ENCODE results near the gene ZEB2. TPM values are rescaled to one million over a fixed set of nuclear protein-coding genes. Genes with fewer than 3 reads are reported as not detected.

The ZEB2 gene
- total and polyA plus RNA-seq, 2 donors from 2014 or later, result 8.3 to 136 TPM

DNA sequence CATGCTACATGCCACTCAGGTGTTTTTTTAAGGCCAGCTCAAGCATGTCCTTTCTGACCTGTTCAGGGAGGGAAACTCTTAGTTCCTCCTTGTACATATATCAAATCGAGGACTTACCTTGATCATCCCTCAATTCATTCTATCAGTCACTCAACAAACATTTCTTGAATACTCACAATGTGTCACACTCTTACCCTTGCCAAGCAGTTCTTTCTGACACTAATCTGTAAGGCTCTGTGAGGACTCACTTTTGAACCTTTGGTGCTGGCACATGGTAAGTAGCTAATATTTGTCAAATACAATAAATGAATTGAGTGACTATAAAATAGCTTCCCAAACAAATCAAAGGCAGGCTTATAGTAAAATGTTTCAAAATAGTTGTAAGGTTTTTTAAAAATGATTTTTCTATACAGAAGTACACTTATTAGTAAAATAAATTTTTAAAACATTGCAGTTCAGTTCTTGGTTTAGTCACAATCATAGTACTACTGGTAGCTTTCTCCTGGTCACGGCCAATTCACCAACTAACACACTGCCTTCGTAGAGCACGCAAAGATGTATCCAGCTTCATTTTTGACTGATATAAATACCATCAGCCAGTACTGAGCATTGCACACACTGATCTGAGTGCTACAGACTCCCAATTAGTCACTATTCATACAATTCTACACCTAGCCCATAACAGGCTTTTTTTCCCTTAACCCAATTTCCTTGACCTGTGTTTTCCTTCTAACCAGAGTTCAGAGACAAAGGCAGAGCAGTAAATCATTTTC, 50.9 kb downstream of the ZEB2 start:
- H3K27ac ChIP-seq (ENCODE audit: low read depth in 2 of 2, low read length in 2 of 2), result no peak overlapping the region
- H3K4me1 ChIP-seq (ENCODE audit: control insufficient read depth in 2 of 3, insufficient read depth in 2 of 3, low read depth in 1 of 3, low read length in 3 of 3), result peaks cover 4 to 22% (median 8%) of the 10 kb centered on the region in 3 donors
- no peaks in the 10 kb centered on the region for H3K9me3 ChIP-seq (ENCODE audit: control insufficient read depth in 2 of 3, insufficient read depth in 1 of 3, low read length in 3 of 3)
- no peak for FAIRE-seq
- no peaks in the 10 kb centered on the region for H3K27me3 ChIP-seq (ENCODE audit: control insufficient read depth, insufficient read depth, low read length)
- H3K4me3 ChIP-seq (ENCODE audit: low read length in 3 of 3), result no peak overlapping the region
- H3K36me3 ChIP-seq (ENCODE audit: control insufficient read depth in 2 of 3, insufficient read depth in 3 of 3, low read length in 3 of 3), result no peaks in the 10 kb centered on the region
- DNase-seq, result peak in 1 of 5 donors; percentile 41
- TF ChIP-seq, protein P1, sequence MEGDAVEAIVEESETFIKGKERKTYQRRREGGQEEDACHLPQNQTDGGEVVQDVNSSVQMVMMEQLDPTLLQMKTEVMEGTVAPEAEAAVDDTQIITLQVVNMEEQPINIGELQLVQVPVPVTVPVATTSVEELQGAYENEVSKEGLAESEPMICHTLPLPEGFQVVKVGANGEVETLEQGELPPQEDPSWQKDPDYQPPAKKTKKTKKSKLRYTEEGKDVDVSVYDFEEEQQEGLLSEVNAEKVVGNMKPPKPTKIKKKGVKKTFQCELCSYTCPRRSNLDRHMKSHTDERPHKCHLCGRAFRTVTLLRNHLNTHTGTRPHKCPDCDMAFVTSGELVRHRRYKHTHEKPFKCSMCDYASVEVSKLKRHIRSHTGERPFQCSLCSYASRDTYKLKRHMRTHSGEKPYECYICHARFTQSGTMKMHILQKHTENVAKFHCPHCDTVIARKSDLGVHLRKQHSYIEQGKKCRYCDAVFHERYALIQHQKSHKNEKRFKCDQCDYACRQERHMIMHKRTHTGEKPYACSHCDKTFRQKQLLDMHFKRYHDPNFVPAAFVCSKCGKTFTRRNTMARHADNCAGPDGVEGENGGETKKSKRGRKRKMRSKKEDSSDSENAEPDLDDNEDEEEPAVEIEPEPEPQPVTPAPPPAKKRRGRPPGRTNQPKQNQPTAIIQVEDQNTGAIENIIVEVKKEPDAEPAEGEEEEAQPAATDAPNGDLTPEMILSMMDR (IDR thresholded peaks at IDR 0.05; ENCODE audit: borderline replicate concordance, extremely low read depth, insufficient read depth), result no peak
- intact Hi-C loops (cut with DNase I), result no loop called here
- no peak overlapping the region for H3K9ac ChIP-seq (ENCODE audit: low read length in 3 of 3)

DNA sequence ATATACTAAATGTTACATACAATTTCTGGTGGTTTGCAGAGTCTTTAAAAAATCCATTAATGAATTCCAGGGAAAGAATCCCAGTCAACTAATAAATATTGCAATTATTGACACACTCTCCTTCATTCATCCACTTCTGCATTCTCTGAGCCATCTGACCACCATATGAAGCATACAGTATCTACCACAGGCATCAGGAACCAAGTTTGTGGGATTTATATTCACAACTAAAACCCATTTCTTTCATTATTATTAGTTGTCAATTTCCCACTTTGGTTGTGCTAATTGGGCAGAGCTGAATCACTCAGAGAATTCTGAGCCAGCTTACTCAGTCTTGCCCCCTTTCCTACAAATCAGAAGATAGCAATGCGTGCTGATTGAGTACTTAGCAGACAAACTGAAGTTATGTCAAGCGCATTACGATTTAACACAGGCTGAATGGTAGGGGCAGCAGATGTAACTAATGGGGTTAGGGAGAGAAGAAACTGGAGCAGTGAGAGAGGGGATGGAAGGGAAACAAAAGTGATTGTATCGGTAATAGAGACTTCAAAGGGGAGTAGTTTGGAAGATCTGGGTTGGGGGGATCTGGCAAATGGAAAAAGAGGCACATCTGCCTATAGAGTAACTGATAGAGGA, 52.3 kb downstream of the ZEB2 start:
- intact Hi-C loops (cut with DNase I), result no loop called here
- no peaks in the 10 kb centered on the region for H3K36me3 ChIP-seq (ENCODE audit: control insufficient read depth in 2 of 3, insufficient read depth in 3 of 3, low read length in 3 of 3)
- no peak for FAIRE-seq
- no peak for DNase-seq
- no peak overlapping the region for H3K9ac ChIP-seq (ENCODE audit: low read length in 3 of 3)
- H3K27ac ChIP-seq (ENCODE audit: low read depth in 2 of 2, low read length in 2 of 2), result no peak overlapping the region
- no peaks in the 10 kb centered on the region for H3K9me3 ChIP-seq (ENCODE audit: control insufficient read depth in 2 of 3, insufficient read depth in 1 of 3, low read length in 3 of 3)
- no peaks in the 10 kb centered on the region for H3K27me3 ChIP-seq (ENCODE audit: control insufficient read depth, insufficient read depth, low read length)
- H3K4me1 ChIP-seq (ENCODE audit: control insufficient read depth in 2 of 3, insufficient read depth in 2 of 3, low read depth in 1 of 3, low read length in 3 of 3), result peaks cover 4 to 22% (median 7%) of the 10 kb centered on the region in 3 donors
- TF ChIP-seq, protein P1 (IDR thresholded peaks at IDR 0.05; ENCODE audit: borderline replicate concordance, extremely low read depth, insufficient read depth), result no peak
- H3K4me3 ChIP-seq (ENCODE audit: low read length in 3 of 3), result no peak overlapping the region

DNA sequence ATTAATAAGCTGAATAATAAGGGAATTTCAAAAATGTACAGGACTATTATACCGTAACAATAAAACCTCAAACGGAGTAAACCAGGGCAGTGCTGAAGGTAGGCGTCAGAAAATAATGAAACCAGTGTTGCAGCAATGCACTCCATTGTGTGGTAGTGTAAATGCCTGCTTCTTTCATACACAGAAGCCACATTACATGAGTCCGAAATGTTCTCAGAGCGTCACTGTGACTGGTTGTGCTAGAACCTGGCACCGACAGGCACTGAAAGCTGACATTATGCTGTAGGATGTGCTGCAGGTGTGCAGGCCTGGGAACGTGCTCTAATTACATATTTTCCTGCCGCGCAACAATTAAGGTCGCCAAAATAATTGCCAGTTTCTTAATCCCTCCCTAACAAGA, 53.3 kb downstream of the ZEB2 start:
- TF ChIP-seq, protein P1 (IDR thresholded peaks at IDR 0.05; ENCODE audit: borderline replicate concordance, extremely low read depth, insufficient read depth), result no peak

More for the DNA sequence above, 53.3 kb downstream of the ZEB2 start:
- no peak for DNase-seq
- no peaks in the 10 kb centered on the region for H3K9me3 ChIP-seq (ENCODE audit: control insufficient read depth in 2 of 3, insufficient read depth in 1 of 3, low read length in 3 of 3)
- H3K4me3 ChIP-seq (ENCODE audit: low read length in 3 of 3), result no peak overlapping the region
- H3K4me1 ChIP-seq (ENCODE audit: control insufficient read depth in 2 of 3, insufficient read depth in 2 of 3, low read depth in 1 of 3, low read length in 3 of 3), result peaks cover 4 to 19% (median 7%) of the 10 kb centered on the region in 3 donors
- no peaks in the 10 kb centered on the region for H3K27me3 ChIP-seq (ENCODE audit: control insufficient read depth, insufficient read depth, low read length)
- no peak overlapping the region for H3K9ac ChIP-seq (ENCODE audit: low read length in 3 of 3)
- intact Hi-C loops (cut with DNase I), result no loop called here
- H3K27ac ChIP-seq (ENCODE audit: low read depth in 2 of 2, low read length in 2 of 2), result no peak overlapping the region
- FAIRE-seq, result no peak
- no peaks in the 10 kb centered on the region for H3K36me3 ChIP-seq (ENCODE audit: control insufficient read depth in 2 of 3, insufficient read depth in 3 of 3, low read length in 3 of 3)

All from kidney (tissue), 14 donors.